Fibroblast of skin of left biceps (primary cell): ENCODE data around the gene BRWD1.
A peak's percentile ranks its signal among the peaks of the same experiment; 100 is the strongest.
"Not testable (repeated sequence)": the region's sequence is repeated elsewhere in the genome, so short reads cannot be mapped to it uniquely, and the experiment has no call there.

Source experiments
- DNase-seq, 2 experiments: peaks; one replicate each; pipeline ENCODE4 v3.0.0-alpha.2; 2013; ENCODE audit warnings: low read depth in 2 of 2

Gene BRWD1

GRCh38 chr21:39173716-39174680 lies 139.4 kb downstream of the BRWD1 start:
- DNase-seq = no peak

GRCh38 chr21:39169906-39170305 lies 143.5 kb downstream of the BRWD1 start:
- DNase-seq = no peak

GRCh38 chr21:39168800-39169199 lies 144.6 kb downstream of the BRWD1 start:
- no peak for DNase-seq

GRCh38 chr21:39164523-39164922 lies 148.9 kb downstream of the BRWD1 start:
- DNase-seq = no peak

GRCh38 chr21:39161064-39161463 lies 152.4 kb downstream of the BRWD1 start:
- DNase-seq = no peak

GRCh38 chr21:39159342-39160063 lies 153.9 kb downstream of the BRWD1 start:
- peak; percentile 50 to 52 for DNase-seq

GRCh38 chr21:39157241-39157640 lies 156.2 kb downstream of the BRWD1 start:
- not testable (repeated sequence) for DNase-seq

- DNase-seq = no peak
Observed at GRCh38 chr21:39156024-39156423, 157.4 kb downstream of the BRWD1 start.

- DNase-seq = no peak
Observed at GRCh38 chr21:39155578-39155977, 157.9 kb downstream of the BRWD1 start.

GRCh38 chr21:39153842-39154241 lies 159.6 kb downstream of the BRWD1 start:
- no peak for DNase-seq

GRCh38 chr21:39153373-39153772 lies 160.1 kb downstream of the BRWD1 start:
- no peak for DNase-seq

- DNase-seq = no peak
Observed at GRCh38 chr21:39152271-39152670, 161.2 kb downstream of the BRWD1 start.

GRCh38 chr21:39150877-39151276 lies 162.6 kb downstream of the BRWD1 start:
- no peak for DNase-seq

GRCh38 chr21:39150316-39150715 lies 163.1 kb downstream of the BRWD1 start:
- DNase-seq = no peak

- DNase-seq = no peak
Observed at GRCh38 chr21:39149882-39150281, 163.6 kb downstream of the BRWD1 start.

- DNase-seq = no peak
Observed at GRCh38 chr21:39148975-39149374, 164.5 kb downstream of the BRWD1 start.

GRCh38 chr21:39144191-39144590 lies 169.2 kb downstream of the BRWD1 start:
- DNase-seq = no peak

GRCh38 chr21:39142972-39143371 lies 170.5 kb downstream of the BRWD1 start:
- no peak for DNase-seq

- DNase-seq = peak in 1 of 2 experiments; percentile 13
Observed at GRCh38 chr21:39141502-39141901, 171.9 kb downstream of the BRWD1 start.

GRCh38 chr21:39137248-39138178 lies 175.9 kb downstream of the BRWD1 start:
- DNase-seq = no peak

GRCh38 chr21:39136711-39137110 lies 176.7 kb downstream of the BRWD1 start:
- DNase-seq = no peak

GRCh38 chr21:39136138-39136537 lies 177.3 kb downstream of the BRWD1 start:
- not testable (repeated sequence) for DNase-seq
